Tibial nerve (tissue), 4 donors: ENCODE results near the gene LRRC26.

Source experiments
- CTCF ChIP-seq, 5 experiments: fragments of 200-600 bp in 3 of 5; fragments of 450-650 bp in 2 of 5; sonication (generic) in 3 of 5; IDR thresholded peaks; one replicate each; pipeline ENCODE4 v1.5.1; 2016 to 2019; ENCODE audit warnings: antibody characterized with exemption in 5 of 5, mild to moderate bottlenecking in 3 of 5, moderate library complexity in 2 of 5
- EP300 ChIP-seq, 2 donors: sonication (generic); formaldehyde crosslinking; IDR thresholded peaks; one replicate each; pipeline ENCODE4 v1.6.1; 2017; ENCODE audit warnings: antibody characterized with exemption in 2 of 2, mild to moderate bottlenecking in 1 of 2
- POLR2A ChIP-seq, 2 donors: fragments of 450-650 bp; IDR thresholded peaks; one replicate each; pipeline ENCODE4 v1.6.1; 2017; ENCODE audit warnings: antibody characterized with exemption in 2 of 2, mild to moderate bottlenecking in 2 of 2, moderate library complexity in 2 of 2

GRCh38 chr9:137159105-137160053 is 10.5 kb downstream of the LRRC26 start:
- TF ChIP-seq POLR2A (IDR thresholded peaks at IDR 0.05) (no peak), CTCF (IDR thresholded peaks at IDR 0.05) (no peak), EP300 (IDR thresholded peaks at IDR 0.05) (no peak)
